Femur (tissue), 1 donor: ENCODE measurements around the gene DZIP3.
A peak's percentile ranks its signal among the peaks of the same experiment; 100 is the strongest.

Source experiments
- DNase-seq: peaks from one replicate; pipeline ENCODE4 v3.0.0-alpha.2; 2017

Gene DZIP3

GRCh38 chr3:108589081-108589997, at the start of gene DZIP3, which contains the start of gene CIP2A:
Gene DZIP3, plus strand, starts transcription at chr3:108589722. Its CDS starts 15,685 bp downstream, at chr3:108605407.
Gene CIP2A, minus strand, starts transcription at chr3:108589438. Its CDS starts 63 bp downstream, at chr3:108589375.
- peak; percentile 96 for DNase-seq

- DNase-seq, result no peak
Measured at GRCh38 chr3:108546247-108546646, 43.3 kb upstream of the DZIP3 start.

GRCh38 chr3:108546692-108547091, 42.8 kb upstream of the DZIP3 start:
- no peak for DNase-seq

- no peak for DNase-seq
Measured at GRCh38 chr3:108548304-108548703, 41.2 kb upstream of the DZIP3 start.

- no peak for DNase-seq
Measured at GRCh38 chr3:108548886-108549285, 40.6 kb upstream of the DZIP3 start.

GRCh38 chr3:108552267-108553159, 37.0 kb upstream of the DZIP3 start:
- no peak for DNase-seq

GRCh38 chr3:108554229-108554628, 35.3 kb upstream of the DZIP3 start:
- DNase-seq, result no peak

- DNase-seq, result no peak
Measured at GRCh38 chr3:108554913-108555571, 34.5 kb upstream of the DZIP3 start.

GRCh38 chr3:108555966-108556581, 33.4 kb upstream of the DZIP3 start:
- DNase-seq, result no peak

GRCh38 chr3:108562565-108562964, 27.0 kb upstream of the DZIP3 start:
- no peak for DNase-seq

GRCh38 chr3:108564564-108564963, 25.0 kb upstream of the DZIP3 start:
- no peak for DNase-seq

- no peak for DNase-seq
Measured at GRCh38 chr3:108565506-108565905, 24.0 kb upstream of the DZIP3 start.

- DNase-seq, result no peak
Measured at GRCh38 chr3:108566599-108566998, 22.9 kb upstream of the DZIP3 start.

- DNase-seq, result no peak
Measured at GRCh38 chr3:108569336-108569735, 20.2 kb upstream of the DZIP3 start.

- no peak for DNase-seq
Measured at GRCh38 chr3:108578064-108578463, 11.5 kb upstream of the DZIP3 start.

GRCh38 chr3:108588601-108589000, 921 bp upstream of the DZIP3 start:
- DNase-seq, result no peak

GRCh38 chr3:108589998-108590323, 439 bp downstream of the DZIP3 start:
- DNase-seq, result no peak

- no peak for DNase-seq
Measured at GRCh38 chr3:108590460-108590859, 938 bp downstream of the DZIP3 start.

GRCh38 chr3:108595321-108595720, 5.8 kb downstream of the DZIP3 start:
- DNase-seq, result no peak

GRCh38 chr3:108598375-108598774, 8.9 kb downstream of the DZIP3 start:
- DNase-seq, result no peak

- no peak for DNase-seq
Measured at GRCh38 chr3:108599677-108600409, 10.3 kb downstream of the DZIP3 start.
